ENCODE results near the gene RPUSD2.

The RPUSD2 gene

DNA sequence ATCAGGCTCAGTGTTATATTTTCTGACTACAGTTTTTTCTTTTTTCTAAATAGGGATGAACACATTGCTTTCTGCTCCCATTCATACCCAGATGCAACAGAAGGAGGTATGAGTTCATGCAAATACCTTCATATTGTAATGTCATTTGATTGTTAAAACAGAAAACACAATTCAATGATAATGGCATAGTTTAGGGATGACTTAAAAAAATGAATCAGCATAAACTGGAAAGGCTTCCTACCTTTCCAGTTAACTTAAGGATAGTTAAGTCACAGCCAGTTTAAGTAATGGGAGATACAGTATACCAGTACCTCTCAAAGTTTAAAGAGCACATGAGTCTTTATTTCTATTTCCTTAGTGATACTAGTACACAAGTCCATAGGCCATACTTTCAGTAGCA, 49.8 kb downstream of the RPUSD2 start:
- Mint-ChIP-seq H3K9me3 (no peaks in the 10 kb centered on the region), H3K4me1 (no peaks in the 10 kb centered on the region), H3K27ac (no peak overlapping the region), H3K36me3 (peaks cover 68% of the 10 kb centered on the region), H3K27me3 (no peaks in the 10 kb centered on the region), H3K4me3 (no peak overlapping the region)
- no peak for DNase-seq
- CTCF ChIA-PET = no interaction called here

DNA sequence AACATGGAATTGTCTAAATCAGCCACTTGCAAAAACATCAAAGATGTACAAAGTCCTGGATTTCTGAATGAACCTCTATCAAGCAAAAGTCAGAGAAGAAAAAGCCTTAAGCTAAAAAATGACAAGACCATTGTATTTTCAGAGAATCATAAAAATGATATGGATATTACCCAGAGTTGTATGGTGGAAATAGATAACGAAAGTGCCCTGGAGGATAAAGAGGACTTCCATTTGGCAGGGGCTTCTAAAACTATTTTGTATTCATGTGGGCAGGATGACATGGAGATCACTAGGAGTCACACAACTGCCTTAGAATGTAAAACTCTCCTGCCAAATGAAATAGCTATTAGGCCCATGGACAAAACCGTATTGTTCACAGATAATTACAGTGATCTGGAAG, 54.3 kb downstream of the RPUSD2 start:
- Mint-ChIP-seq H3K4me1 (no peaks in the 10 kb centered on the region), H3K4me3 (no peak overlapping the region), H3K27ac (no peak overlapping the region), H3K9me3 (no peaks in the 10 kb centered on the region), H3K36me3 (peaks cover 65% of the 10 kb centered on the region), H3K27me3 (no peaks in the 10 kb centered on the region)
- CTCF ChIA-PET = no interaction called here
- DNase-seq = no peak

Data from activated naive CD4-positive, alpha-beta T cell treated with anti-CD3 and anti-CD28 coated beads, Interleukin-2, amount 10 ng/mL, durations not matched to agents 7 days and 5 days (primary cell).